SK-N-SH (cell line): ENCODE data around the gene PTPN6. TPM values are rescaled to one million over a fixed set of nuclear protein-coding genes. Genes with fewer than 3 reads are reported as not detected.

ENCODE experiments used
- CTCF ChIA-PET: fragments of 300-600, 350-600 bp; formaldehyde crosslinking; extraction: SDS; loops from one replicate; lab custom pipeline; 2021; lab: Yijun Ruan, JAX
- POLR2A ChIA-PET: fragments of 350-600 bp; sonication (Branson Sonifier 250); formaldehyde crosslinking; extraction: SDS; loops from one replicate; lab custom pipeline; 2020; ENCODE audit warnings: antibody characterized with exemption, inconsistent platforms; lab: Yijun Ruan, JAX
- DNase-seq: peaks from one replicate; pipeline ENCODE4 v3.0.0; 2012
- H2AFZ ChIP-seq: fragments of 200-600 bp; sonication (generic); 2 replicates; pipeline ENCODE4 v1.8.1; 2016; ENCODE audit warnings: antibody characterized with exemption, mild to moderate bottlenecking, low read depth
- H3F3A ChIP-seq: fragments of 200-600 bp; sonication (generic); replicated peaks from 2 replicates; pipeline ENCODE3; 2016; ENCODE audit warnings: antibody characterized with exemption, mild to moderate bottlenecking; ENCODE audit not compliant: insufficient read depth
- H3K27ac ChIP-seq, 2 experiments: fragments of 200-500 bp in 1 of 2; fragments of 200-600 bp in 1 of 2; sonication (Bioruptor generic) in 1 of 2; sonication (generic), shearing (Covaris generic) in 1 of 2; 2 replicates each; pipeline versions ENCODE4 v1.5.1 to v1.6.1; 2014 to 2016; ENCODE audit warnings: low read depth in 2 of 2, inconsistent platforms in 1 of 2, low read length in 1 of 2, mild to moderate bottlenecking in 1 of 2, mixed read lengths in 1 of 2
- H3K27me3 ChIP-seq: fragments of 200-600 bp; sonication (generic), shearing (Covaris generic); 2 replicates; pipeline ENCODE4 v1.6.1; 2016; ENCODE audit warnings: mixed run types; ENCODE audit not compliant: insufficient read depth
- H3K36me3 ChIP-seq, 2 experiments: fragments of 200-500 bp in 1 of 2; fragments of 200-600 bp in 1 of 2; sonication (Bioruptor generic) in 1 of 2; sonication (generic) in 1 of 2; replicated peaks in 1 of 2; 2 replicates each; pipeline versions ENCODE3 to v1.5.1; 2014 to 2016; ENCODE audit warnings: low read length in 1 of 2, mild to moderate bottlenecking in 1 of 2; ENCODE audit not compliant: insufficient read depth in 2 of 2, control insufficient read depth in 1 of 2
- H3K4me1 ChIP-seq, 2 experiments: fragments of 200-500 bp in 1 of 2; fragments of 200-600 bp in 1 of 2; sonication (Bioruptor generic) in 1 of 2; sonication (generic), shearing (Covaris generic) in 1 of 2; 2 replicates each; pipeline versions ENCODE4 v1.5.1 to v1.6.1; 2014 to 2016; ENCODE audit warnings: low read depth in 1 of 2, low read length in 1 of 2, mixed run types in 1 of 2; ENCODE audit not compliant: insufficient read depth in 2 of 2, control insufficient read depth in 1 of 2
- H3K4me2 ChIP-seq: fragments of 200-600 bp; sonication (generic), shearing (Covaris generic); 2 replicates; pipeline ENCODE4 v1.6.1; 2017; ENCODE audit warnings: mixed run types
- H3K4me3 ChIP-seq, 2 experiments: fragments of 200-500 bp in 1 of 2; fragments of 200-600 bp in 1 of 2; sonication (Bioruptor generic) in 1 of 2; sonication (generic), shearing (Covaris generic) in 1 of 2; 2 replicates each; pipeline versions ENCODE4 v1.5.1 to v1.8.1; 2014 to 2016; ENCODE audit warnings: low read depth in 2 of 2, inconsistent platforms in 1 of 2, low read length in 1 of 2, mild to moderate bottlenecking in 1 of 2, mixed read lengths in 1 of 2, moderate library complexity in 1 of 2
- H3K79me2 ChIP-seq: fragments of 200-600 bp; sonication (generic); 2 replicates; pipeline ENCODE4 v1.8.1; 2017; ENCODE audit warnings: mild to moderate bottlenecking; ENCODE audit not compliant: insufficient read depth
- H3K9ac ChIP-seq: fragments of 200-600 bp; sonication (generic); 2 replicates; pipeline ENCODE4 v1.6.1; 2017; ENCODE audit warnings: mixed run types
- H3K9me2 ChIP-seq: fragments of 200-600 bp; sonication (generic); 2 replicates; pipeline ENCODE4 v1.6.1; 2017; ENCODE audit warnings: mixed run types
- H3K9me3 ChIP-seq: fragments of 200-600 bp; sonication (generic); 2 replicates; pipeline ENCODE4 v1.6.1; 2017; ENCODE audit warnings: mixed run types, mild to moderate bottlenecking, moderate library complexity
- H4K20me1 ChIP-seq: fragments of 200-600 bp; sonication (generic); 2 replicates; pipeline ENCODE4 v1.6.1; 2017; ENCODE audit warnings: mild to moderate bottlenecking, mixed run types; ENCODE audit not compliant: insufficient read depth
- EP300 ChIP-seq, 2 experiments: IDR thresholded peaks; 2 replicates each; pipeline versions ENCODE4 v1.4.0 to v1.6.1; 2012; ENCODE audit warnings: borderline replicate concordance in 1 of 2, low read depth in 1 of 2, low read length in 1 of 2
- GABPA ChIP-seq: IDR thresholded peaks from 2 replicates; pipeline ENCODE4 v1.4.0; 2012; ENCODE audit warnings: low read depth, mild to moderate bottlenecking
- NFIC ChIP-seq: IDR thresholded peaks from 2 replicates; pipeline ENCODE4 v1.4.0; 2012; ENCODE audit warnings: borderline replicate concordance
- TAF1 ChIP-seq: IDR thresholded peaks from 2 replicates; pipeline ENCODE4 v1.6.1; 2012; ENCODE audit warnings: low read depth, mild to moderate bottlenecking, low read length, moderate library complexity, borderline replicate concordance
- TEAD4 ChIP-seq: IDR thresholded peaks from 2 replicates; pipeline ENCODE4 v1.4.0; 2012; ENCODE audit warnings: mild to moderate bottlenecking, borderline replicate concordance; ENCODE audit not compliant: insufficient read depth
- YY1 ChIP-seq: IDR thresholded peaks from 2 replicates; pipeline ENCODE4 v1.4.0; 2012; ENCODE audit warnings: low read depth, mild to moderate bottlenecking
- WGBS: methylation state at CpG from one replicate; pipeline ENCODE4 v1.1.6; 2017; ENCODE audit warnings: low lambda C conversion rate; 5-methylcytosine and 5-hydroxymethylcytosine counted together
- polyA plus RNA-seq, 3 experiments: library from polyadenylated mRNA; depleted of rRNA; stranded (reverse); fragments of >200 nt; gene quantifications; 2 replicates each; pipeline ENCODE4 v1.2.3, GENCODE V29; 2012
- TF ChIP-seq, protein P1 (sequence below): IDR thresholded peaks from 2 replicates; pipeline ENCODE4; 2012

Gene PTPN6
- polyA plus RNA-seq, 1 of the 3 experiments (the other 2 are of a cell fraction): 0.12 TPM

DNA sequence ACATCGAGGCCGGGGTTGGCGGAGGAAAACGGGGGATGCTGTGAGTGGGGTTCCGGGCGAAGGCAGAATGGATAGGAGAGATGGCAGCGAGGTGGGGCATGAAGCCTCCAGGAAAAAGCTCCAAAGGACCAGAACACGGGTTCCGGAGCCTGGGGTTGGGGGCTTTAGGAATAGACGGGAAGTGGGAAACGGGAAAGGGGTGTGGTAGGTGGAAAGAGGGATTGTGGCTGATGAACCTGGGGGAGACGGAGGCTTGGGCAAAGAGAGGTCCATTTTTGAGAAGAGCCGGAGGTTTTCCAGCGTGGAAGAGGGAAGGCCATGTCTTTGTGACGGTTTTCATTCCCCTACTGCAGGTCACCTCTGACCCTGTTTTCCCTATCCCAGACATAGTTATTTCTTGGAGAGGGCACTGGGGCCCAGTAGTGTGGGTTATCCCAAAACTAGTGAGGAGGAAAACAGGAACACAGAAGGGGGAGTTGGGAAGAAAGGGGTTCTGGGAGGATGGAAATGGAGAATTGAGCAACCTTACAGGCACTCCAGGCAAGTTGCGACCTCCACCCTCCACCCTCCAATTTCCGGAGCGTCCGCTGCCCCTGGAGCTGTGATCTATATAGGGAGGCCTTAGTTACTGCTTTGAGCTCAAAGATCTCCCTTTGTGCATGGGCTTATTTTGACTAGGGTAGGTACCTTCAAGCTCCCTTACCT is 22.3 kb upstream of the PTPN6 start:
- Histone ChIP-seq H4K20me1 (peaks cover 53% of the 10 kb centered on the region), H3F3A (peaks cover 29% of the 10 kb centered on the region), H3K9me3 (no peaks in the 10 kb centered on the region), H3K36me3 (peaks cover 12 to 30% of the 10 kb centered on the region in 2 experiments), H3K4me1 (peaks cover 37 to 38% of the 10 kb centered on the region in 2 experiments), H3K27ac (peak overlapping the region; percentile 50 to 76; a peak in 3 of 4 replicates), H3K9me2 (no peaks in the 10 kb centered on the region), H3K79me2 (peaks cover 74% of the 10 kb centered on the region), H3K27me3 (no peaks in the 10 kb centered on the region), H3K9ac (peak overlapping the region; percentile 94), H2AFZ (no peak overlapping the region), H3K4me3 (peak overlapping the region; percentile 82 to 87), H3K4me2 (peak overlapping the region; percentile 95)
- TF ChIP-seq YY1 (0 out of 2 replicates have a peak, but pooled peaks have one; percentile 7), NFIC (no peak), TEAD4 (no peak), EP300 (IDR thresholded peaks at IDR 0.05; ENCODE audit: borderline replicate concordance in 1 of 2, low read depth in 1 of 2, low read length in 1 of 2) (no peak)
- TF ChIP-seq, protein P1, sequence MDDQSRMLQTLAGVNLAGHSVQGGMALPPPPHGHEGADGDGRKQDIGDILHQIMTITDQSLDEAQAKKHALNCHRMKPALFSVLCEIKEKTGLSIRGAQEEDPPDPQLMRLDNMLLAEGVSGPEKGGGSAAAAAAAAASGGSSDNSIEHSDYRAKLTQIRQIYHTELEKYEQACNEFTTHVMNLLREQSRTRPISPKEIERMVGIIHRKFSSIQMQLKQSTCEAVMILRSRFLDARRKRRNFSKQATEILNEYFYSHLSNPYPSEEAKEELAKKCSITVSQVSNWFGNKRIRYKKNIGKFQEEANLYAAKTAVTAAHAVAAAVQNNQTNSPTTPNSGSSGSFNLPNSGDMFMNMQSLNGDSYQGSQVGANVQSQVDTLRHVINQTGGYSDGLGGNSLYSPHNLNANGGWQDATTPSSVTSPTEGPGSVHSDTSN: no peak
- WGBS: 4% methylated on average over 19 of the region's 19 CpGs
- POLR2A ChIA-PET: interaction anchor here (0.6 to 7.3 kb wide), 6 partner anchors 9 to 56 kb away, joined by 3 to 82 read pairs (median 4); partner anchors contain the start of genes C12orf57, ENO2, RNU7-1 and SPSB2
- no peak for DNase-seq
- CTCF ChIA-PET: interaction anchor here (1.1 to 6.7 kb wide), 4 partner anchors 9 to 36 kb away, joined by 3 to 33 read pairs (median 12); partner anchors contain the start of genes C12orf57 and RNU7-1

DNA sequence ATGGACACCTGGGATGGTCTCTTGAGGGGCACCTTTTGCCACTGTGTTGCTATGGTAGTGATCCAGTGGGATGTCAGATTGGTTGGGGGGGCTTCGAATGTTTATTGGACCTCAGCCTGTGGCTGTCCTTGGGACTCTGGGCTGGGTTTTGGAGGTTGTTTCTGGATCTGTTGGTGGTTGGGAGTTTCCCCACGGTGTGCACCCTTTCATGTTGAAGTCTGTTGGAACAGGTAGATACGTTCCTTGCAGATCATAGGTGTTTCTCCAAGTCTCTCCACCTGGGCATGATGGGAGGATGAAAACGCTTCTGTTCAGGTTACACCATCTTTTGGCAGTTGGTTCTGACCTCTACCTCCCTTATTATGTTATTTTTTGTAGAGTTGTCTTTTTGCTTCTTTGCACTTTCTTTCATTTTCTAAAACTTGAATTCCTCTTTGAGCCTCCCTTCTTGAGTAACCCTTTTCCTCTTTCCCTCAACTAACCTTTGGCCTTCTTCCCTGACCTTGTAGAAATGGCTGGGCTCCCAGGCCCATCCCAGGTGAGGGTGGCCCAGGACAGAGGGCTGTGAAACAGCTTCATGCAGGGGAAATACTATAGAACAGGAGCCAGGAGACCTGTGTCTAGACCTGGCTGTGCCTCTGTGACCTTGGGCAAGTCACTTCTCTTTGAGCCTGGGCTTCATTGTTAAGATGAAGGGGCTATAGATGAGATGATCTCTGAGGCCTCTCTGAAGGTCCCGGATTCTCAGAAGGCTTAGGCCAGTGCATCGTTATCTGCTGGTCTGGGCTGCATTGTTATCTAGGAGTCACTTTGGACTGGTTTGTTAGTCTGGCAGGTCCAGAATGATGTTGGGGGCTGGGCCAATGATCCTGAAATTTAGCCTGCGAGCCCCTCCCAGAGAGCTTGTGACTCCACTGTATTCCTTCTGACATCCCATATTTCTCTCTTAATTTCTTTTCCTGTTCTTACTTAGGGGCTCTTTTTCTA is 21.4 kb upstream of the PTPN6 start:
- Histone ChIP-seq H3K4me2 (peak overlapping the region; percentile 95), H4K20me1 (peaks cover 57% of the 10 kb centered on the region), H2AFZ (no peak overlapping the region), H3K4me1 (peaks cover 33 to 34% of the 10 kb centered on the region in 2 experiments), H3K27ac (peak overlapping the region; percentile 50 to 76; a peak in 3 of 4 replicates), H3F3A (peaks cover 34% of the 10 kb centered on the region), H3K9me2 (no peaks in the 10 kb centered on the region), H3K36me3 (peaks cover 21 to 39% of the 10 kb centered on the region in 2 experiments), H3K79me2 (peaks cover 83% of the 10 kb centered on the region), H3K27me3 (no peaks in the 10 kb centered on the region), H3K9ac (peak overlapping the region; percentile 94), H3K4me3 (peak overlapping the region; percentile 82 to 87), H3K9me3 (no peaks in the 10 kb centered on the region)
- TF ChIP-seq TAF1 (no peak), TEAD4 (no peak), GABPA (no peak)
- no peak for DNase-seq
- ChIA-PET POLR2A (interaction anchor here (1.0 to 7.3 kb wide), 5 partner anchors 8 to 57 kb away, joined by 3 to 82 read pairs (median 4); partner anchors contain the start of genes C12orf57, ENO2, RNU7-1 and SPSB2), CTCF (interaction anchor here (1.5 to 6.7 kb wide), 4 partner anchors 8 to 60 kb away, joined by 3 to 33 read pairs (median 12); partner anchors contain the start of genes C12orf57 and RNU7-1)
- 66% methylated on average over 7 of the region's 7 CpGs for WGBS
